ENCODE measurements around the gene PRAMEF17. TPM values are rescaled to one million over a fixed set of nuclear protein-coding genes. Genes with fewer than 3 reads are reported as not detected.
"Not testable (repeated sequence)": the region's sequence is repeated elsewhere in the genome, so short reads cannot be mapped to it uniquely, and the experiment has no call there.

The PRAMEF17 gene
- total and polyA plus RNA-seq, 11 donors = not detected

DNA sequence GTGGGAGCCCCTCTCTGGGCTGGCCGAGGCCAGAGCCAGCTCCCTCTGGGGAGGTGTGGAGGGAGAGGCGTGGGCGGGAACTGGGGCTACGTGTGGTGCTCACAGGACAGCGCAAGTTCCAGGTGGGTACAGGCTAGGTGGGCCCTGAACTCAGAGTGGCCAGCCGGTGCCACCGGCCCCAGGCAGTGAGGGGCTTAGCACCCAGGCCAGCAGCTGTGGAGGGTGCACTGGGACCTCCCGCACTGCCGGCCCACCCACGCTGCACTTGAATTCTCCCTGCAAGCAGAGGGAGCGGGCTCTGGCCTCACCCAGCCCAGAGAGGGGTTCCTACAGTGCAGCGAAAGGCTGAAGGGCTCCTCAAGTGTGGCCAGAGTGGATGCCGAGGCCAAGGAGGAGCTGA, 41.1 kb downstream of the PRAMEF17 start:
- no peaks in the 10 kb centered on the region for H3K9me3 ChIP-seq
- 91 to 95% (median 92%) methylated on average over 6 to 13 of the region's 13 CpGs for WGBS, 4 donors
- H3K4me3 ChIP-seq = no peak overlapping the region
- DNase-seq (no peak), ATAC-seq (peak in 1 of 4 donors; percentile 38)
- H3K36me3 ChIP-seq = no peaks in the 10 kb centered on the region
- peaks cover 0 to 3% (median 0%) of the 10 kb centered on the region in 12 donors for H3K4me1 ChIP-seq
- no peaks in the 10 kb centered on the region for H3K27me3 ChIP-seq
- no peak for TF ChIP-seq POLR2A (IDR thresholded peaks at IDR 0.05)
- no peak for TF ChIP-seq CTCF (IDR thresholded peaks at IDR 0.05)
- no peak overlapping the region for H3K27ac ChIP-seq
- intact Hi-C loops (cut with DNase I) = no loop called here

GRCh38 chr1:13432251-13432650, 42.8 kb downstream of the PRAMEF17 start:
- Histone ChIP-seq H3K27ac (no peak overlapping the region), H3K27me3 (peaks cover 0 to 8% (median 0%) of the 10 kb centered on the region in 9 donors), H3K4me1 (peaks cover 0 to 4% (median 0%) of the 10 kb centered on the region in 12 donors), H3K4me3 (no peak overlapping the region), H3K36me3 (no peaks in the 10 kb centered on the region), H3K9me3 (no peaks in the 10 kb centered on the region)
- ATAC-seq = no peak
- TF ChIP-seq CTCF (IDR thresholded peaks at IDR 0.05) (no peak), POLR2A (IDR thresholded peaks at IDR 0.05) (no peak)
- DNase-seq = no peak
- WGBS, 4 donors = 51 to 71% (median 56%) methylated on average over 3 of the region's 3 CpGs
- intact Hi-C loops (cut with DNase I) = no loop called here

DNA sequence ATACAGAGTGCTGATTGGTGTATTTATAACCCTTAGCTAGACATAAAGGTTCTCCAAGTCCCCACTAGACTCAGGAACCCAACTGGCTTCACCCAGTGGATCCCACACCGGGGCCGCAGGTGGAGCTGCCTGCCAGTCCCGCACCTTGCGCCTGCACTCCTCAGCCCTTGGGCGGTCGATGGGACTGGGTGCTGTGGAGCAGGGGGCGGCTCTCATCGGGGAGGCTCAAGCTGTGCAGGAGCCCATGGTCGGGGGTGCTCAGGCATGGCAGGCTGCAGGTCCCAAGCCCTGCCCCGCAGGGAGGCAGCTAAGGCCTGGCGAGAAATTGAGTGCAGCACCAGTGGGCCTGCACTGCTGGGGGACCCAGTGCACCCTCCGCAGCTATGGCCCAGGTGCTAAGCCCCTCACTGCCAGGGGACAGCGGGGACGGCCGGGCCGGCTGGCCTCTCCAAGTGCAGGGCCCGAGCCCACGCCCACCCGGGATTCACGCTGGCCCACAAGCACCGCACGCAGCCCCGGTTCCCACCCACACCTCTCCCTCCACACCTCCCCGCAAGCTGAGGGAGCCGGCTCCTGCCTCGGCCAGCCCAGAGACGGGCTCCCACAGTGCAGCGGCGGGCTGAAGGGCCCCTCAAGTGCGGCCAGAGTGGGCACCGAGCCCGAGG, 44.4 kb downstream of the PRAMEF17 start:
- 91 to 94% (median 91%) methylated on average over 15 to 32 of the region's 32 CpGs for WGBS, 4 donors
- H3K9me3 ChIP-seq; H3K27me3 ChIP-seq; ATAC-seq; H3K36me3 ChIP-seq; H3K4me3 ChIP-seq; DNase-seq; intact Hi-C loops (cut with DNase I); H3K27ac ChIP-seq; H3K4me1 ChIP-seq: not testable (repeated sequence)

- no peak for TF ChIP-seq CTCF (IDR thresholded peaks at IDR 0.05)
- TF ChIP-seq POLR2A (IDR thresholded peaks at IDR 0.05) = no peak
- H3K27me3 ChIP-seq = peaks cover 0 to 8% (median 0%) of the 10 kb centered on the region in 9 donors
- H3K9me3 ChIP-seq = no peaks in the 10 kb centered on the region
- no peak overlapping the region for H3K27ac ChIP-seq
- no peaks in the 10 kb centered on the region for H3K36me3 ChIP-seq
- DNase-seq = no peak
- ATAC-seq = peak in 1 of 4 donors; percentile 41
- 37 to 79% (median 55%) methylated on average over 3 of the region's 3 CpGs for WGBS, 4 donors
- intact Hi-C loops (cut with DNase I) = no loop called here
- no peak overlapping the region for H3K4me3 ChIP-seq
- H3K4me1 ChIP-seq = peaks cover 0 to 4% (median 0%) of the 10 kb centered on the region in 12 donors
These were observed 46.0 kb downstream of the PRAMEF17 start for GRCh38 chr1:13435458-13435857.

- H3K27ac ChIP-seq; H3K4me1 ChIP-seq; H3K27me3 ChIP-seq; H3K36me3 ChIP-seq; H3K9me3 ChIP-seq; intact Hi-C loops (cut with DNase I); H3K4me3 ChIP-seq; ATAC-seq; DNase-seq: not testable (repeated sequence)
- WGBS, 4 donors = 86 to 93% (median 92%) methylated on average over 20 to 49 of the region's 49 CpGs
These were observed 49.8 kb downstream of the PRAMEF17 start for GRCh38 chr1:13439104-13439783.

Other genes starting within 250 kb of the PRAMEF17 start
- gene PRAMEF26, start 233.6 kb upstream of the PRAMEF17 start, total RNA-seq = not detected
- gene PRAMEF26, start 233.6 kb upstream of the PRAMEF17 start, polyA plus RNA-seq = not detected
- gene HNRNPCL4, start 224.0 kb upstream of the PRAMEF17 start, total RNA-seq = not detected
- gene HNRNPCL4, start 224.0 kb upstream of the PRAMEF17 start, polyA plus RNA-seq = not detected
- gene PRAMEF9, start 217.8 kb upstream of the PRAMEF17 start, total RNA-seq = not detected
- not detected for gene PRAMEF9, start 217.8 kb upstream of the PRAMEF17 start, polyA plus RNA-seq
- not detected for gene PRAMEF13, start 188.2 kb upstream of the PRAMEF17 start, total RNA-seq
- not detected for gene PRAMEF13, start 188.2 kb upstream of the PRAMEF17 start, polyA plus RNA-seq
- not detected for gene PRAMEF18, start 163.5 kb upstream of the PRAMEF17 start, total RNA-seq
- gene PRAMEF18, start 163.5 kb upstream of the PRAMEF17 start, polyA plus RNA-seq = not detected
- gene PRAMEF5, start 135.4 kb upstream of the PRAMEF17 start, total RNA-seq = not detected
- gene PRAMEF5, start 135.4 kb upstream of the PRAMEF17 start, polyA plus RNA-seq = not detected
- not detected for gene PRAMEF8, start 104.5 kb upstream of the PRAMEF17 start, total RNA-seq
- not detected for gene PRAMEF8, start 104.5 kb upstream of the PRAMEF17 start, polyA plus RNA-seq
- gene PRAMEF33, start 86.1 kb upstream of the PRAMEF17 start, total RNA-seq = not detected
- gene PRAMEF33, start 86.1 kb upstream of the PRAMEF17 start, polyA plus RNA-seq = not detected
- gene PRAMEF15, start 74.1 kb upstream of the PRAMEF17 start, total RNA-seq = not detected
- not detected for gene PRAMEF15, start 74.1 kb upstream of the PRAMEF17 start, polyA plus RNA-seq
- not detected for gene PRAMEF14, start 42.5 kb upstream of the PRAMEF17 start, total RNA-seq
- gene PRAMEF14, start 42.5 kb upstream of the PRAMEF17 start, polyA plus RNA-seq = not detected
- gene PRAMEF19, start 17.7 kb upstream of the PRAMEF17 start, total RNA-seq = not detected
- not detected for gene PRAMEF19, start 17.7 kb upstream of the PRAMEF17 start, polyA plus RNA-seq
- not detected for gene PRAMEF20, start 20.8 kb downstream of the PRAMEF17 start, total RNA-seq
- gene PRAMEF20, start 20.8 kb downstream of the PRAMEF17 start, polyA plus RNA-seq = not detected
- gene LRRC38, start 124.4 kb downstream of the PRAMEF17 start, total RNA-seq = 1 to 10 TPM in 5 of 9 donors, under 1 TPM in 2, not detected in 2; 0.20 to 4.0 (median 1.7) TPM
- gene LRRC38, start 124.4 kb downstream of the PRAMEF17 start, polyA plus RNA-seq = 1 to 10 TPM in 1 of 2 donors, under 1 TPM in 1; 0.30 to 4.4 TPM
- gene PDPN, start 194.2 kb downstream of the PRAMEF17 start, total RNA-seq = 10 to 100 TPM in 8 of 9 donors, 1 to 10 TPM in 1; 9.7 to 46.1 (median 21.1) TPM
- gene PDPN, start 194.2 kb downstream of the PRAMEF17 start, polyA plus RNA-seq = 100 to 1,000 TPM in 1 of 2 donors, 1 to 10 TPM in 1; 4.4 to 162 TPM